Coronary artery (tissue), 2 donors: ENCODE measurements around the gene NHSL2.
A peak's percentile ranks its signal among the peaks of the same experiment; 100 is the strongest.
"Not testable (repeated sequence)": the region's sequence is repeated elsewhere in the genome, so short reads cannot be mapped to it uniquely, and the experiment has no call there.

Source experiments
- DNase-seq: peaks from one replicate; pipeline ENCODE4 v3.0.0-alpha.2; 2017; ENCODE audit warnings: low spot score
- H3K27ac ChIP-seq, 2 donors: fragments of 200-600 bp; sonication (generic); one replicate each; pipeline ENCODE4 v1.5.1; 2016 to 2019
- H3K4me3 ChIP-seq: fragments of 200-600 bp; sonication (generic); 2 replicates; pipeline ENCODE4 v1.5.1; 2016; ENCODE audit warnings: mild to moderate bottlenecking, moderate library complexity
- TF ChIP-seq, protein P1 (sequence below): fragments of 200-600 bp; sonication (generic); IDR thresholded peaks from one replicate; pipeline ENCODE4 v1.5.1; 2019; ENCODE audit warnings: antibody characterized with exemption

NHSL2 gene

DNA sequence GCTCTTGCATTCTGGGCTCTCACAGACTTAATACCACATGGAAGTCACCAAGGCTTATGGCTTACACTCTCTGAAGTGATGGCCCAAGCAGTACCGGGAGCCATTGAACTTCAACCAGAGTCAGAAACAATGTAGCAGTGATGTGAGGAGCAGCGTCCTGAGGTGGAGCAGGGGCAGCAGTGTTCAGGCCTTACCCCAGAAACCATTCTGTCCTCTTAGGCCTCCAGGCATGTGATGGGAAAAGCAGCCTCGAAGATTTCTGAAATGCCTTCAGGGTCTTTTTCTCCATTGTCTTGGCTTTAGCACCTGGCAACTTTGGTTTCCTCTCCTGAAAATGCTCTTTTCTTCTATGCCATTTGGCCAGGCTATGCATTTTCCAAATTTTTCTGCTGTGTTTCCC is 248.1 kb downstream of the NHSL2 start:
- DNase-seq: no peak
- TF ChIP-seq, protein P1, sequence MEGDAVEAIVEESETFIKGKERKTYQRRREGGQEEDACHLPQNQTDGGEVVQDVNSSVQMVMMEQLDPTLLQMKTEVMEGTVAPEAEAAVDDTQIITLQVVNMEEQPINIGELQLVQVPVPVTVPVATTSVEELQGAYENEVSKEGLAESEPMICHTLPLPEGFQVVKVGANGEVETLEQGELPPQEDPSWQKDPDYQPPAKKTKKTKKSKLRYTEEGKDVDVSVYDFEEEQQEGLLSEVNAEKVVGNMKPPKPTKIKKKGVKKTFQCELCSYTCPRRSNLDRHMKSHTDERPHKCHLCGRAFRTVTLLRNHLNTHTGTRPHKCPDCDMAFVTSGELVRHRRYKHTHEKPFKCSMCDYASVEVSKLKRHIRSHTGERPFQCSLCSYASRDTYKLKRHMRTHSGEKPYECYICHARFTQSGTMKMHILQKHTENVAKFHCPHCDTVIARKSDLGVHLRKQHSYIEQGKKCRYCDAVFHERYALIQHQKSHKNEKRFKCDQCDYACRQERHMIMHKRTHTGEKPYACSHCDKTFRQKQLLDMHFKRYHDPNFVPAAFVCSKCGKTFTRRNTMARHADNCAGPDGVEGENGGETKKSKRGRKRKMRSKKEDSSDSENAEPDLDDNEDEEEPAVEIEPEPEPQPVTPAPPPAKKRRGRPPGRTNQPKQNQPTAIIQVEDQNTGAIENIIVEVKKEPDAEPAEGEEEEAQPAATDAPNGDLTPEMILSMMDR: no peak
- H3K4me3 ChIP-seq: no peak overlapping the region
- H3K27ac ChIP-seq: no peak overlapping the region

DNA sequence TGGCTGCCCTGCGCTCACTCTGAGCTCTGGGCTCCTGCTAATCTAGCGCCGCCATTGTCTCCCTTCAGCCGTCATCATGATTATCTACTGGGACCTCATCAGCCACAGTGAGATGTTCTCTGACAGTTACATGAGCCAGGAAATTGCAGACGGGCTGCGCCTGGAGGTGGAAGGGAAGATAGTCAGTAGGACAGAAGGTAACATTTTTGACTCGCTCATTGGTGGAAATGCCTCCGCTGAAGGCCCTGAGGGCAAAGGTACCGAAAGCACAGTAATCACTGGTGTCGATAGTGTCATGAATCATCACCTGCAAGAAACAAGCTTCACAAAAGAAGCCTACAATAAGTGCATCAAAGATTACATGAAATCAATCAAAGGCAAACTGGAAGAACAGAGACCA is 249.1 kb downstream of the NHSL2 start:
- DNase-seq: no peak
- TF ChIP-seq, protein P1: no peak

DNA sequence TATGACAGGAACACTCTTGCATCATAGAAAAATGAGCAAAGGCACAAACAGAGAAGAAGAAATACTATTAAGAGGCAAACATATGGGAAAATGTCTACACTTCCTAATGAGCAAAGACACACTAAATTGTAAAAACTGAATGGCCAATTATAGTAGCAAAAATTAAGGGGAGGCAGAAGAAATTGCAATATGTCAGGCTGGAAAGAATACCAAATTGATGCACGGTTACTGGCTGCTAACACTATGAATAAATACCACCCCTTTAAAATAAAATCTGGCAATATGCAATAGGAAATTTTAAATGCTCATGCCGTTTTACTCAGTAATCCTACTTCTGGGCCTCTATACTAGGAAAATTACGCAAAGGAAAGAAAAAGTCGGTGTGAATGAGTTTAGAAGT is 254.9 kb downstream of the NHSL2 start:
- no peak overlapping the region for H3K27ac ChIP-seq
- TF ChIP-seq, protein P1: no peak
- no peak overlapping the region for H3K4me3 ChIP-seq
- no peak for DNase-seq

More for the DNA sequence above, 249.1 kb downstream of the NHSL2 start:
- Histone ChIP-seq H3K27ac (no peak overlapping the region), H3K4me3 (no peak overlapping the region)

DNA sequence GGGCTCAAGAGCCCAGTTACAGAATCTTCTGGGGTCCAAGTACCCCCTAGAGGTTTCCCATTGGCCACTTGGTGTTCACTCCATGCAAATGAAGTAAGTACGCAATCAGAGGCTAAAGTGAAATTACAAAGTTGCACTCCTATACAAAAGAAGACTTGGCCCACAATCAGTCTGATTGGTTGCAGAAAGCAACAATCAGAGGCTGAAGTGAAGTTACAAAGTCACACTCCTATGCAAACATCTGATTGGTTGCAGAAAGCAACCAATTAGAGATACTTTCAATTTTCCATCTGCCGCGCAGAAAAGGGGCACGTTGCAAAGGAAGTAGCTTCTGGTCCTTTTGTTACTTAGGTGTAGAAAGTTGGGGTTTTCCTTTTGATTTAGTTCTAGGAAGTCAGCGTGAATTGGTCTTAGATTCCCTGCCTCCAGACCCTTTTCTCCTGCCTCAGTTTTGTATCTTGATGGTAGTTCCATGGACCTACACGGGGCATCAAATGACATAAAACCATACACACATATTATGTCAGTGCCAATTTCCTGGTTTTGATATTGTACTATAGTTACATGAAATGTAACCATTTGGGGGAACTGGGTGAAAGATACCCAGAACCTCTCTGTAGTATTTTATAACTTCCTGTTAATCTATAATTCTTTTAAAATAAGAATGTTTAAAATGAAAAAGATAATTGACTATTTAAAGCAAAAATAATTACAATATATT is 258.5 kb downstream of the NHSL2 start:
- DNase-seq: no peak
- H3K27ac ChIP-seq: no peak overlapping the region
- H3K4me3 ChIP-seq: no peak overlapping the region
- TF ChIP-seq, protein P1: no peak

DNA sequence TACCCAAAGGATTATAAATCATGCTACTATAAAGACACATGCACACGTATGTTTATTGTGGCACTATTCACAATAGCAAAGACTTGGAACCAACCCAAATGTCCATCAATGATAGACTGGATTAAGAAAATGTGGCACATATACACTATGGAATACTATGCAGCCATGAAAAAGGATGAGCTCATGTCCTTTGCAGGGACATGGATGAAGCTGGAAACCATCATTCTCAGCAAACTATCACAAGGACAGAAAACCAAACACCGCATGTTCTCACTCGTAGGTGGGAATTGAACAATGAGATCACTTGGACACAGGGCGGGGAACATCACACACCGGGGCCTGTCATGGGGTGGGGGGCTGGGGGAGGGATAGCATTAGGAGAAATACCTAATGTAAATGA is 265.6 kb downstream of the NHSL2 start:
- H3K27ac ChIP-seq, DNase-seq, H3K4me3 ChIP-seq: not testable (repeated sequence)

DNA sequence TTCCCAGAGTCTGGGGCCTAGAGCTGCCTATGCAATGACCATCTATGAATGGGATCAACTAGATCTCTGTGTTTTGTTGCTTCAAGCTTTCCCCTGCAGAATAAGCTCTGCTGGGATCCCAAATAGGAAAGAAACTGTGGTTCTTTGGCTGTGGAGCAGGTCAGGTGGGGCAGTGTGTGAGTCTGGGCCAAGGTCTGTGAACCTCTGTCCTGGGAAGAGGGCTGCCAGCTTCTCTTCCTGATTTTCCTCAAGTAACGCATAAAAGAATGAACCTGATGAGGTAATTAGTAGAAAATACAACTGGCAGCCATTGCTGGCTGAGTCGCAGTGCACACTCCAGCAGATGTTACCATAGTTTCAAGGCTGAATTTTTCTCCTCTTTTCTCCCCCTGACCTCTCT is 266.3 kb downstream of the NHSL2 start:
- H3K27ac ChIP-seq: no peak overlapping the region
- TF ChIP-seq, protein P1: no peak
- no peak for DNase-seq
- H3K4me3 ChIP-seq: no peak overlapping the region

DNA sequence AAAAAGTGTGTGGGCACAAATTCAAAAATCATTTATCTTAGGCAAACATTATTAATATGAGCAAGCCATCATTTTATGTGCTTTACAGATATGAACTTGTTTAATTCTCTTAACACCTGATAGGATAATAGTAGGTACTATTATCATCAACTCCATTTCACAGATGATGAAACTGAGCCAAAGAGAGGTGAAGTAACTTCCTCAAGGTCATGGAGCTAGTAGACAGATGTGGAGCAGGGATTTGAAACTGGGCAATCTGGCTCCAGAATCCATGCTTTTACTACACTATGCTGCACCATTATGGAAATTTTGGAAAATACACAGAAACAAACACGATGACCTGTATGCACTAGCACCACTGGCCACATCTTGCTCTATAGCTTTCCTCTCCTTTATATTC is 269.9 kb downstream of the NHSL2 start:
- Histone ChIP-seq H3K4me3 (peak overlapping the region; percentile 79), H3K27ac (no peak overlapping the region)
- DNase-seq: no peak
- TF ChIP-seq, protein P1: no peak
